Forelimb muscle (tissue), 1 donor: ENCODE data around the gene FSCN2. TPM values are rescaled to one million over a fixed set of nuclear protein-coding genes. Genes with fewer than 3 reads are reported as not detected.
"Not testable (repeated sequence)": the region's sequence is repeated elsewhere in the genome, so short reads cannot be mapped to it uniquely, and the experiment has no call there.

Experiments
- DNase-seq: peaks from one replicate; pipeline ENCODE4 v3.0.0-alpha.2; 2013; ENCODE audit warnings: low read depth
- polyA plus RNA-seq: library from polyadenylated mRNA; unstranded; fragments of 120-200 nt; gene quantifications from one replicate; pipeline ENCODE4 v1.2.1, GENCODE V29; 2013; ENCODE audit not compliant: insufficient read length

Gene FSCN2
- polyA plus RNA-seq, 1 donor: 3.7 TPM

DNA sequence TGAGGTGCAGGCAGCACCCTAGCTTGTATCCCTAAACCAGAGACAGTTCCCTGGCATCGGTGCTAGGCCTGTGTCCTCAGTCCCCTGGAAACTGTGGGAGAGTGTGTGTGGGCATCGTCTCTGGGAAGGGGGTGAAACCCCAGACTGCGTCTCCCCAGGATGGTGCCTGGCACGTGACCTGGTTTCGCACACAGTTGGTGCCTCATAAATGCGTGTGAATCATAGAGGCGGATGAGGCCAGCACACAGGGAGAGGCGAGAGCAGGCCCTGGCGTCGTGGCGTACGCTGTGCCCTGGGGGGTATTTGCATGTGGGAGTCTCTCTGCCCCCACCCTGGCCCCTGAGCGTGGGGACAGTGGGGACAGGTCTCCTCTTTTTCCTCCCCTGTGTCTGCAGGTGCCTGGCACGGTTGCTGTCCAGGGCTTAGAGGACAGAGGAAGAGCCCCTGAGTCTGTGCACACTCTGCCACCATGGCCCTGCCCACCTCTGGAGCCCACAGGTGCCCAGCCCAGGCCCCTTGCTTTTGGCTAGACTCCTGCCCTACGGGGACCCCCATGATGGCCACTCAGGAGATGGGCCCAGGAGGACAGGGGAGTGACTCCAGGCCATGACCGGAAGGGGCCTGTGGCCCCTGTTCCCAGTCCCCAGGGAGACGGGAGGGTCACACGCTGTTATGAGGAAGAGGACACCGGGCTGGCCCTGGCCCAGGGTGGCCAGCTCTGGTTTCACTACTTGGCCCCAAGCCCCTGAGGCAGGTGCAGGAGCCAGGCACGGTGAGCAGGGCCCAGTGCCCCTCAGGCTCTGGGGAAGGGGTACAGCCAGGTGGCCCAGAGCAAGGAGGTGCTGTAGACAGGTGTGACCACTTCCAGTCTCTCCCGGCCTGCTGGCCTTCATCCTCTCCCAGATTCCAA, 1.3 kb upstream of the FSCN2 start:
- no peak for DNase-seq

DNA sequence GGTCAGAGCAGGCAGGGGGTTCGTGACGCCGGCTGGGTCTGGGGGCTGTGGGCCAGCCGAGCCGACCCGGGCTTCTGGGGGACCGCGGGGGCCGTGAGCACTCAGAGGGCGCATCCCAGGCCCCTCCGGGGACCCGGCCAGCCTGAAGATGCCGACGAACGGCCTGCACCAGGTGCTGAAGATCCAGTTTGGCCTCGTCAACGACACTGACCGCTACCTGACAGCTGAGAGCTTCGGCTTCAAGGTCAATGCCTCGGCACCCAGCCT, 140 bp downstream of the FSCN2 start:
- no peak for DNase-seq

DNA sequence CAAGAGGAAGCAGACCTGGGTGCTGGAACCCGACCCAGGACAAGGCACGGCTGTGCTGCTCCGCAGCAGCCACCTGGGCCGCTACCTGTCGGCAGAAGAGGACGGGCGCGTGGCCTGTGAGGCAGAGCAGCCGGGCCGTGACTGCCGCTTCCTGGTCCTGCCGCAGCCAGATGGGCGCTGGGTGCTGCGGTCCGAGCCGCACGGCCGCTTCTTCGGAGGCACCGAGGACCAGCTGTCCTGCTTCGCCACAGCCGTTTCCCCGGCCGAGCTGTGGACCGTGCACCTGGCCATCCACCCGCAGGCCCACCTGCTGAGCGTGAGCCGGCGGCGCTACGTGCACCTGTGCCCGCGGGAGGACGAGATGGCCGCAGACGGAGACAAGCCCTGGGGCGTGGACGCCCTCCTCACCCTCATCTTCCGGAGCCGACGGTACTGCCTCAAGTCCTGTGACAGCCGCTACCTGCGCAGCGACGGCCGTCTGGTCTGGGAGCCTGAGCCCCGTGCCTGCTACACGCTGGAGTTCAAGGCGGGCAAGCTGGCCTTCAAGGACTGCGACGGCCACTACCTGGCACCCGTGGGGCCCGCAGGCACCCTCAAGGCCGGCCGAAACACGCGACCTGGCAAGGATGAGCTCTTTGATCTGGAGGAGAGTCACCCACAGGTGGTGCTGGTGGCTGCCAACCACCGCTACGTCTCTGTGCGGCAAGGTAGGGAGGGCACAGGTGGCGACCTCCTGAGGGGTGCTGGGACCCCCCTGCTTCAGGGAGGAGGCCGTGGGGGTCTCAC, 667 bp downstream of the FSCN2 start:
- DNase-seq: no peak

DNA sequence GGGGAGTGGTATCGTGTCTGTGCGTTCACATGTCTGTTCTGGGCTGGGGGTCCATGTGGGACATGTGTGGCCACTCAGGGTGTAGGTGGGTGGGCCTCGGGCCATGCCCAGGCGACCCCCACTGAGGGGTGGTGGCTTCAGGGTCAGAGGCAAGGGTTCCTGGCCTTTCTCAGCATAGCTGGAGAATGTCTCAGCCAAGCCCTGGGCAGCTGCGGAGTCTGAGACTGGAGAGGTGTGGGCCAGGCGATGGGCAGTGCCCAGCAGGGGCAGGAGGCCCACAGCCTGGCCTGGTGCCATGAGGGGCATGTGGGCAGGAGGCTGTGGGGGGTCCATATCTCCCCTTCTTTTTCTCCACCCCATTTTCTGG, 1.2 kb downstream of the FSCN2 start:
- no peak for DNase-seq

DNA sequence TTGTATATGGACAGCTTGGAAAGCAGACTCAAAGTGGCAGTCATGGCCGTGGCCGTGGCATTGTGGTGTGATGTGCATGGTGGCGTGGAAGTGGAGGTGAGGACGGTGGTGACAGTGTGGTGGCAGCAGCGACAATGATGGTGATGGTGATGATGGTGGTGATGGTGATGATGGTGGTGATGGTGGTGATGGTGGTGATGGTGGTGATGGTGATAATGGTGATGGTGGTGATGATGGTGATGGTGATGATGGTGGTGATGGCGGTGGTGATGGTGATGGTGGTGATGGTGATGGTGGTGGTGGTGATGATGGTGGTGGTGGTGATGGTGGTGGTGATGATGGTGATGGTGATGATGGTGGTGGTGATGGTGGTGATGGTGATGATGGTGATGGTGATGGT, 2.8 kb downstream of the FSCN2 start:
- DNase-seq: not testable (repeated sequence)

DNA sequence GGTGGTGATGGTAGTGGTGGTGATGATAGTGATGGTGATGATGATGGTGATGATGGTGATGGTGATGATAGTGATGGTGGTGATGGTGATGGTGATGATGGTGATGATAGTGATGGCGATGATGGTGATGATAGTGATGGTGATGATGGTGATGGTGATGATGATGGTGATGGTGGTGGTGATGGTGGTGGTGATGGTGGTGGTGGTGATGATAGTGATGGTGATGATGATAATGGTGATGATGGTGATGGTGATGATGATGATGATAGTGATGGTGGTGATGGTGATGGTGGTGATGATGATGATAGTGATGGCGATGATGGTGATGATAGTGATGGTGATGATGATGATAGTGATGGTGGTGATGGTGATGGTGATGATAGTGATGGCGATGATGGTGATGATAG, 3.8 kb downstream of the FSCN2 start:
- not testable (repeated sequence) for DNase-seq

DNA sequence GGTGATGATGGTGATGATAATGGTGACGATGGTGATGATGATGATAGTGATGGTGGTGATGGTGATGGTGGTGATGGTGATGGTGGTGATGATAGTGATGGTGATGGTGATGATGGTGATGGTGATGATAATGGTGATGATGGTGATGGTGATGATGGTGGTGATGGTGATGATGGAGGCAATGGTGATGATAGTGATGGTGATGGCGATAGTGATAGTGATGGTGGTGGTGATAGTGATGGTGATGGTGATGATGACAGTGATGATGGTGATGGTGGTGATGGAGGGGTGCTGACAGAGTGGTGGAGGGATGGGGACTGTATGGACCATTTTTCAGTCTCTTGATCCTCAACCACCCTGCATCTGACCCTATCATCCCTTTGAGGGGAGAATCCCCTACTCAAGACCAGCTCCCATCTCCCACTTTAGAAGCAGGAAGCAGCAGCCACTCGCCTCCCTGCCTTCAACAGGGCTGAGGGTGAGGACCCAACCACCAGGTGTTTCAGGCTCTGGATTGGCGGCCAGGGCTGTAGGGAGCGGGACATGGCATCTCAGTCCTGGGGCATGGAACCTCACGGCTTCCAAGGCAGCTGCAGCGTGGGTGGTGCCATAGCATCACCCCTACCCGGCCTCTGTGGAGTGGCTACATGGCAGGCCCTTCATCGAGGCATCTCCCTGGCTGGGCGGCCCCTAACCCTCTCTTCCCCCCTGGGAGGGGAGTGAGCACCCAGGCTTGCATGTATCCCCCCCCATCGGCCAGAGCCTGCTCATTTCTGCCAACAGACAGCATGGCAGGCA, 4.5 kb downstream of the FSCN2 start:
- no peak for DNase-seq

DNA sequence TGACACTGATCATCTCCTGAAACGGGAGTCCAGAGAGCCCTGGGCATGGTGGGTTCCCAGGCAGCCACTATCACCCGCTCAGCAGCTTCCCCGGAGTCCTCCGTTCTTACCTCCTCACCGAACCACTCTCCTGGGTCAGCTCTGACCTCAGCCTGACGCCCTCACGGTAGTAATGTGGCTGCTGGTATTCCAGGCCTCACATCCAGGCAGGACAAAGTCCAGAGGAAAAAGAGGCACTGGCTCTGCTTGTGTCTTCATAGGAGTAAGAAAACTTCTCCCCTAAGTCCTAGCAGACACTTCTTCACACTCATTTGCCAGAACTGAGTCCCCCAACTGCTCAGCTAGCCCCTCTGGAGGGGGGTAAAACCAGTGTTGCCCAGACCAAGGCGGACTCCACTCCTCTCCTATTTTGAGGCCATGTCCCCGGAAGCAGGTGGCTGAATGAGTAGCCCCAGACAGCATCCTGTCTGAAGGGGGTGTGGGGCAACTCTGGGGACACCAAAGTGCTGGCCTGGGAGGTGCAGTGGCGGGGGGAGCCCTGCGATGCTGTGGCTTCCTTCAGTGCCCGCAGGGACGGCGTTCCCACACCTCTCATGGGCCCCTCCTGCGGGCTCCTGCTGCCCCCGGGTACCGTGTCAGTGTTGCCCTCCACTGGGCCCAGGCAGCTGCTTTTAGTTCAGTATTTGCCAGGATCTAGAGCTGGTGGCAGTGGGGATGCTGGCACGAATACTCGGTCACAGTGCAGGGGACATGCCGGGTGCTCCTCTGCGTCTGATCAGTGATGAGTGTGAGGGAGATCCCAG, 5.4 kb downstream of the FSCN2 start:
- DNase-seq: no peak

DNA sequence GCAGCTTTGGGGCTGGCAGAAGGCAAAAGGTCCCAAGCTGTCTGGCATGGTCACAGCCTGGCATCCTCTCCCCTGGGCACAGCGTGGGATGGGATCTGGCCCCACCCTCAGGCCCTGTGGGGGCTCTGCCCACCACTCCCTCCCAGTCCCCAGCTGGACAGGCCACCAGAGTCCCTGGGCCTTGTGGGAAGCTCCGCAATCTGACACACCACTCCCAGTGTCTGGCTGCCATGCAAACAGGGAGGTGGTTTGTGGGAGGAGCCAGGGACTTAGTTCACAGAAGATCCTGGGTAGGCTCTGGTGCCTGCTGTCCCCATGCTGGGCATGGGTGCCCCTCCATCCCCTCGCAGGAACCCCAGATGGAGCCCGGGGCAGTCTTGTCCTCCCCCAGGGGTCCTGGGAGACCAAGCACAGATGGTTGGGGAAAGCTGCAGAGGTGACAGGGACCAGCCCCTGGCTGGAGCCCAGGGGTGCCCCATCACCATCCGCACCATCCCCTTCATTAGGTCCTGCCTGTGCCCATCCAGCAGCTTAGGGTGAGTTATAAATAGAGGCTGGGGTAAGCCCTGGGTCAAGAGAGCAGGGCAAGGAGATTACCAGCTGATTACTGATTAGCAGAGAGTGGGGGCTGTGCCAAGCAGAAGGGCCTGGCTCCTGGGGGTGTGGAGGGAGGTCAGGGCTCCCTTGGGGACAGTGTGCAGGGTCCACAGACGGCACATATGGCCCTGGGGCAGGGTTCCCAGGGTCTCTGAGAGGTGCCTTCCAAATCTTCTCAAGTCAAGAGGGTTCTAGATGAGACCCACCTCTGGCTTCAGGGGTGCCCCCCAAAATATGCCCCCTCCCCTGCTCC, 6.2 kb downstream of the FSCN2 start:
- DNase-seq: no peak

DNA sequence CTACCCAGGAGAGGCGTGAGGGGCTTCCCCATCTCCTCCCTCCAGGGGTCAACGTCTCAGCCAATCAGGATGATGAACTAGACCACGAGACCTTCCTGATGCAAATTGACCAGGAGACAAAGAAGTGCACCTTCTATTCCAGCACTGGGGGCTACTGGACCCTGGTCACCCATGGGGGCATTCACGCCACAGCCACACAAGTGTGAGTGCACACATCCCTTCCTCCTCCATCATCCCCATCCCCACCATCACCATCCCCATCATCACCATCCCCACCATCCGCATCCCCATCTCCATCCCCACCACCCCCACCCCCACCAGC, 6.8 kb downstream of the FSCN2 start:
- no peak for DNase-seq

DNA sequence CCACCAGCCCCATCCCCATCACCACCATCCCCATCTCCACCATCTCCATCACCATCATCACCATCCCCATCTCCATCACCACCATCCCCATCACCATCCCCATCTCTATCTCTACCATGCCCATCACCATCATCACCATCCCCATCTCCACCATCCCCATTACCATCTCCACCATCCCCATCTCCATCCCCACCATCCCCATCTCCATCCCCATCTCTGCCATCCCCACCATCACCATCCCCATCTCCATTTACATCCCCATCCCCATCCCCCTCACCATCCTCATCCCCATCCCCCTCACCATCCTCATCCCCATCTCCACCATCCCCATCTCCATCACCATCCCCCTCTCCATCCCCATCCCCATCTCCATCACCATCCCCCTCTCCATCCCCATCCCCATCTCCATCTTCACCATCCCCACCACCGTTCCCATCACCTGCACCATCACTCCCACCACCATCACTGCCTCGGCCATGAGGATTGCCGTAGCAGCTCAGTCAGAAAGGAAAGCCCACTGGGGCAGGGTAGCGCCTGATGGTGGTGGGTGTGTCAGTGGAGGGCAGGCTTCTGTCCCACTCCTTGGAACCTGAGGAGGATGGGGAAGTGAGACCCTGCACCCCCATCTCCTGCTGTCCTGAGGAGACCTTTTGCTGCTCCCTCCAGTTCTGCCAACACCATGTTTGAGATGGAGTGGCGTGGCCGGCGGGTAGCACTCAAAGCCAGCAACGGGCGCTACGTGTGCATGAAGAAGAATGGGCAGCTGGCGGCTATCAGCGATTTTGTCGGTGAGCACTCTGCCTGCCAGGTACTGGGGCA, 7.5 kb downstream of the FSCN2 start:
- DNase-seq: no peak

DNA sequence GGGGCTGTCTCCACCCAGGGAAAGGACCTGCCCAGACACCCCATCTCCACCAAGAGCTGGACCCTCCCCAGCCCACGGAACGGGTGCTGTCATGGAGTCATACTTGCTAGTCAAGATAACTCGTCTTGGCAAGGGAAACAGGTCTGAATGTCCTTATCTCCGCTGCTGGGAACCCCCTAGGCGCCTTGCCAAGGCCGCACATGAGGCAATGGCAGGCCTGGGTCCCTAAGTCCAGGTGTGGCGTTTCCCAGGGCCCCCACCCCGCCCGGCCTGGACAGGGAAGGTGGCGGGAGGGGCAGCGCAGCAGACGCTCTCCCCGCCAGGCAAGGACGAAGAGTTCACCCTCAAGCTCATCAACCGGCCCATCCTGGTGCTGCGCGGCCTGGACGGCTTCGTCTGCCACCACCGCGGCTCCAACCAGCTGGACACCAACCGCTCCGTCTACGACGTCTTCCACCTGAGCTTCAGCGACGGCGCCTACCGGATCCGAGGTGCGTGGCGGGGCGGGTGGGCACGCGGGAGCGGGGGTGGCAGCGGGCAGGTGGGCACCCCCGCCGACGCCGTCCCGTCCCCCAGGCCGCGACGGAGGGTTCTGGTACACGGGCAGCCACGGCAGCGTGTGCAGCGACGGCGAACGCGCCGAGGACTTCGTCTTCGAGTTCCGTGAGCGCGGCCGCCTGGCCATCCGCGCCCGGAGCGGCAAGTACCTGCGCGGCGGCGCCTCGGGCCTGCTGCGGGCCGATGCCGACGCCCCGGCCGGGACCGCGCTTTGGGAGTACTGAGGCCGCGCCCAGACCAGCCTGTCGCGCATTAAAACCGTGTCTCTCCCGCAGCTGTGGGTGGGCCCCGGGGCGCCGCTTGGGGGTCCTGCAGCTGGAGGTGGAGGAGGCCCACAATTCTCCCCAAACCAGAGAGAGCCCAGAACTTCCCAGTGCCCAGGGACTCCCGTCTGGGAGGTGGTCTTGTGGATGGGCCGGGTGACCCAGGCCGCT, 8.4 kb downstream of the FSCN2 start:
- no peak for DNase-seq

DNA sequence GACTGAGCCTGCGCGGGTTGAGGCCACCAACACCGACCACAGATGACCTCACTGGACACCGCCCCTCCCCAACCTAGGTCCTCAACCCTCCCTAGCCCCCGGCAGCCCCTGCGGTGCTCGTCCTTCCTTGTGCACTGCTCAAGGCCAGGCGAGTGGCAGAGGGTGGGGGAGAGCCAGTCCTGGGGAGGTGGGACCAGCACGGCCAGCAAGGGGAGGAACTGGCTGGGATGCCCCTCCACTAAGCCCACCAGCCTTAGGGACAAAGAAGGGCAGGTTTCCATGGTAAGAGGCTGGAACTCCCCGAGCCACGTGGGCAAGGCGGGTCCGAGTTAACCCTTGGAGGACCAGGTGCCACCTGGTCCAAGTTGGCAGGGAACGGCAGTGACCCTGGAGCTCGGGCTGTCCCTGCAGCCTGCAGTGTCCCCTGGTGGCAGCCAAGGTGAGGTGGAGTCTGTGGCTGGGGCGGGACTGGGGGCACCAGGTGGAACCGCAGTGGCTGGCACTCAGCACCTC, 9.2 kb downstream of the FSCN2 start:
- no peak for DNase-seq

DNA sequence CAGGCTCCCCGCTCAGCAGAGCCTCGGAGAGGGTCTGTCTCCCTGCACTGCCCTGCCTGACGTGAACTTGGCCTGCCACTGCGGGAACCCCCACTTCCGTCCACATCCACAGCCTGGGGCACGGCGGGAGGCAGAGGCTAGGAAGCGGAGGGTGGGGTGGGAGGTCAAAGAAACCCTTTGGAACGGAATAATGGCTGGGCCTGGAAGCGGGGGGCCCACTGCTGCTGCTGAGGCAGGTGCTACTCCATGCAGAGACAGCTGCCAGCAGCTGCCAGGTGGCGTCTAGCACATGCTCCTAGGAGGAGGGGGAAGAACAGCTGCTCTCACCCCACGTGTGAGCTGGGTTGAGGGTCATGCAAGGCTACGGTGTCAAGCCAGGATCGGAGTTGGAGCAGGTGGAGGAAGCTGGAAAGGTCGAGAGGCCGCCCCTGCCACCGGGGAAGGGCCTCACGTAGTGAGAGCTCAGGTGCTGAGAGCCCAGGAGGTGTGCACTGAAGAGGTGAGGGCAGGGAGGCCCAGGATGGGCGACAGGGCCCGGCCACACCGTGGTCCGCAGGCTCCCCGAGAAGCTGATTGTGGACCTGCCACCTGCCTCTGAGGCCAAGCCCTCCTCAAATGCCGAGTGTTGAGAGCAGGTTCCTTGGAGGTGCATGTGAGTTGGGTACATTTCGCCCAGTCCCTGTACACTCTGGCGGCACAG, 9.8 kb downstream of the FSCN2 start:
- DNase-seq: no peak

DNA sequence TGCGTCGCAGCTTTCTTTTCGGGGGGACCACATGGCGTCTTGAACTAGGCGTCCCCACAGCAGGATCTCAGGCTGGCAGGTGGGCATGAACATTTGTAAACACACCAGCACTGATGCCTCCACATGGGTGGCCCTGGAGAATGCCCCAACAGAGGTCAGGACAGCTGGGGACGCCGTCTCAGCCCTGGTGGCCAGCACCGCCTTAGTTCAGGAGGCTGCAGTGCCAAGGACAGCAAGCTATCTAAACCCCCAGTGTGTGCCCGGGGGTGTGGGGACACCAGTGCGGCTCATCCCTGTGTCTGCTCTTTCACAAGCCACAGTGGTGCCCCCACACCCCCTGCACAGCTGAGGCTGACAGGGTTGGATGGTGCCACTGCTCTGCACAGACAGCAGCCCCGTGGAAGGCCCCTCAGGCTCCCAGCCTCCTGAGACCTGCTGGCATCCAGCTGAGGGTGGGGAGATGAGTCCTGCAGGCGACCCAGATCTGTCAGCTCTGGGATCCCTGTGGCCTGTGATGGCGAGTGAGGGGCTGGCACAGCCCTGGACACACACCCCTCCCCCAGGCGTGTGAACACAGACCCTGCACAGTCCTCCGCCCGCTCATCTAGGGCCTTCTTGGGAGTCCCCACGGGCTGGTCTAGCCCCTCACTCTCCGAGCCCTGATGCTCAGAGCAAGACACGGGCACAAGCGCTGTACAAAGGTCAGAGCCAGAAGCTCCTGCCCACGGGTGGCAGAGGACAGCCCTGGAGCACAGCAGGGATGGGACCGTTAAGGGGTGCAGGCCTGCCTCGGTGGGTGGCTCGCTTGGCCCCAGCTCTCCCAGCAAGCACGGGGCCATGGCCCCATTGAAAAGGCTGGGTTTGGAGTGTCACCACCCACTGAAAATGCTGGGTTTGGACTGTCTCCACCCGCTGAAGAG, 10.7 kb downstream of the FSCN2 start:
- no peak for DNase-seq

DNA sequence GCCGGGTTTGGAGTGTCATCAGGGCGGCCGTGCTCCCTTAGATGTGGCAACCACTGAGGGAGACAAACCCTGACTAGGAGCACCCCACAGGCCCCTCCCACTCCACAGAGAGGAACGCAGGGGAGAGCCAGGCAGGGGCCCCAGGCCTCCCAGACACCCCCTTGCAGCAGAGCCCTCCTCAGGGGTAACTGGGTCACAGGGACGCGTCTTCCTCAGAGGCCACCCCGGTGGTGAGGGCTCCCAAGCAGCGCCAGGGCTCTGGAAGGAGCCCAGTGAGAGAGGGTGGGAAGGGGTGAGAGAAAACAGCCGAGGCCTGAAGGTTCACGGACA, 11.4 kb downstream of the FSCN2 start:
- no peak for DNase-seq
